Ovary (tissue), 10 donors: ENCODE data around the gene TGIF1. TPM values are rescaled to one million over a fixed set of nuclear protein-coding genes. Genes with fewer than 3 reads are reported as not detected.

ENCODE experiments used
- DNase-seq, 5 donors: peaks; one replicate each; pipeline ENCODE4 v3.0.0-alpha.2; 2019 to 2020
- H3K27ac ChIP-seq, 2 donors: fragments of 200-600 bp; one replicate each; pipeline versions ENCODE4 v1.5.1 to v1.8.0; 2019 to 2022
- H3K27me3 ChIP-seq: fragments of 200-600 bp; one replicate; pipeline ENCODE4 v1.8.0; 2022
- H3K36me3 ChIP-seq: fragments of 200-600 bp; sonication (generic); one replicate; pipeline ENCODE4 v1.5.1; 2019
- H3K4me1 ChIP-seq: one replicate; pipeline ENCODE4 v1.8.1; 2013; ENCODE audit warnings: mild to moderate bottlenecking, moderate library complexity; ENCODE audit not compliant: insufficient read depth
- H3K4me3 ChIP-seq: fragments of 200-600 bp; sonication (generic); one replicate; pipeline ENCODE4 v1.5.1; 2017
- H3K9me3 ChIP-seq, 2 donors: fragments of 200-600 bp in 1 of 2; sonication (generic) in 1 of 2; one replicate each; pipeline versions ENCODE4 v1.5.1 to v1.8.1; 2013 to 2019; ENCODE audit warnings: mild to moderate bottlenecking in 1 of 2, moderate library complexity in 1 of 2
- EP300 ChIP-seq: sonication (generic); formaldehyde crosslinking; IDR thresholded peaks from one replicate; pipeline ENCODE4 v1.6.1; 2017; ENCODE audit warnings: antibody characterized with exemption
- POLR2A ChIP-seq: fragments of 450-650 bp; IDR thresholded peaks from one replicate; pipeline ENCODE4 v1.6.1; 2017; ENCODE audit warnings: antibody characterized with exemption, mild to moderate bottlenecking, moderate library complexity
- WGBS, 3 donors: extraction: QIAGEN DNeasy Blood & Tissue Kit in 1 of 3; methylation state at CpG; one replicate each; pipeline versions ENCODE4 v1.1.5 to v1.1.7; 2013 to 2017; 5-methylcytosine and 5-hydroxymethylcytosine counted together
- intact Hi-C, 4 donors: fragments of 100-400 bp; cut with DNase I; formaldehyde crosslinking; loops; one replicate each; pipeline versions ENCODE4 v1.11.0 to v1.15.1; 2022 to 2023
- long read RNA-seq, 3 donors: library from polyadenylated mRNA in 2 of 3; unstranded in 2 of 3; transcript quantifications; one replicate each; pipeline ENCODE4 v2.0.0 and lab custom pipeline, GENCODE V29; 2021 to 2026
- polyA plus RNA-seq, 2 donors: library from polyadenylated mRNA; stranded (reverse); fragments of 200-250 nt in 1 of 2; fragments of 350-450 nt in 1 of 2; fragmentation: Illumina TruSeq in 1 of 2; extraction: RNeasy Lipid Tissue Mini Kit (QIAGEN cat#74804) in 1 of 2; gene quantifications; one replicate each; pipeline ENCODE4 v1.2.3, GENCODE V29; 2013 to 2014
- total RNA-seq, 7 donors: library from RNA; depleted of rRNA in 2 of 7; stranded (reverse); fragments of >200 nt in 2 of 7; fragmentation: NEBNext Ultra II Directional in 3 of 7; extraction: Animal tissue kit (Norgen Biotek cat#: 25700) in 3 of 7; gene quantifications; one replicate each; pipeline versions ENCODE4 v1.1.0 to v1.2.4, GENCODE V29; 2016 to 2023
- TF ChIP-seq, protein P1 (sequence below), 3 donors: fragments of 450-650 bp in 2 of 3; fragments of 200-600 bp in 1 of 3; IDR thresholded peaks; one replicate each; pipeline versions ENCODE4 v1.5.1 to v1.8.0; 2016 to 2022; ENCODE audit warnings: antibody characterized with exemption in 3 of 3, mild to moderate bottlenecking in 1 of 3
- donor health status: DM: no; HTN: no; CAD: no; lungs with moderate emphysema.
- donor health status: DM: no; HTN: no; CAD: no.
- donor health status: Bipolar disorder and iron deficiency.
- donor health status: DM: yes; HTN: yes; CAD: no.
- donor health status: DM: no; HTN: no; CAD: no.
- donor health status: DM: yes; HTN: yes; CAD: no.

Gene TGIF1
- total RNA-seq (10 to 100 TPM; 30.9 to 93.4 (median 55.6) TPM), polyA plus RNA-seq (10 to 100 TPM; 68.0 to 78.1 TPM)
- long read RNA-seq, donor 1, transcript TGIF1-202 (3 exons, 2,076 nt) = major isoform, 79 of 110 reads
- long read RNA-seq, donor 1, transcript TGIF1-223 (3 exons, 3,030 nt) = minor isoform, 6 of 110 reads
- long read RNA-seq, donor 1, transcript TGIF1-201 (3 exons, 1,980 nt) = minor isoform, 8 of 110 reads
- long read RNA-seq, donor 1, transcript TGIF1-206 (3 exons, 1,689 nt) = minor isoform, 6 of 110 reads
- long read RNA-seq, donor 1, partial matches to known transcripts = 0 of 110 reads
- long read RNA-seq, donor 1, other reads (novel, unspliced or antisense) = 2 of 110 reads
- long read RNA-seq, donor 2, transcript TGIF1-202 (3 exons, 2,076 nt) = major isoform, 42 of 77 reads
- long read RNA-seq, donor 2, partial matches to known transcripts = 23 of 77 reads
- long read RNA-seq, donor 2, other reads (novel, unspliced or antisense) = 0 of 77 reads
- long read RNA-seq, donor 3, transcript TGIF1-202 (3 exons, 2,076 nt) = major isoform, 48 of 70 reads
- long read RNA-seq, donor 3, partial matches to known transcripts = 0 of 70 reads
- long read RNA-seq, donor 3, other reads (novel, unspliced or antisense) = 6 of 70 reads

DNA sequence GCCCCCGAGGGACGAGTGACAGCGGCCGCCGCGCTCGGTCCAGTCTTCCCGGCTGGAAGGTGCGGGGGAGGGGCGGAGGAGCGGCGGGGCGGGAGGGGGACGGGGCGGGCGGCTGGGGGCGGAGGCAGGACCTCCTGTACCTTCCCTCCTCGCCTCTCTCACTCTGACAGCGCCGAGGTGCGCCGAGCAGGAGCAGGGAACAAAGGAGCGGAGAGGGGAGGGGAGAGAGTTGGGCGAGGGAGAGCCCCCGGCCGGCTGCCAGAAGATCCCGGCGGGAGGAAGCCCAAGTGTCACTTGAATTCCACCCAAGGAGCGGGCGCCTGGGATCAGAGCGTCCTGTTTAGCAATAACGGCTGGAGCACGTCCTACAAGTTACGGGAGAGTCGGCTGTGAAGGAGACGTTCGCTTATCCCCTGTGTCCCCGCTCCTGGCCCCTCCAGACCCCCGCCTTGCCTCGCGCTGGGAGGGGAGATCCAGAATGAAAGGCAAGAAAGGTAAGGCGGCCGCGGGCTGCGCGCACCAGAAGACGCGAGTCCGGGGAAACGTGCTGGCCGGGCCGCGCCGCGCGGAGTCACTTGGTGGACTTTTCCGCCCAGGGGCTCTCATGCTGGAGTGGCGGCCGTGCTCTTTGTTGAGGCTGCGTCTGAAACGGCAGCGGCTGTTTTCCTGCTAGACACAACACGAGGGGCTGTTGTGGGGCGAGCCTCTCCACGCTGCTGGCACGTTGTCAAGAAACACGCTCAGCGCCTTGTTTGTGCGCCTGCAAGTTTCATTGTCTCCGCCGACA lies at the start of gene TGIF1:
TGIF1 (plus strand) TSS at position 161 of the 787 bp plus-strand sequence; CDS start at position 479, 318 bp downstream.
- H3K36me3 ChIP-seq = no peaks in the 10 kb centered on the region
- H3K27ac ChIP-seq = peak within 1 kb of the TSS; percentile 72 to 97
- intact Hi-C loops = loop anchor here (2.0 to 10.0 kb wide), 7 partner anchors 145 to 215 kb away; partner anchors contain the start of gene MYL12A (in 1 of the 4)
- H3K4me1 ChIP-seq = peaks cover 6% of the 10 kb centered on the region
- WGBS, 3 donors = 0 to 1% (median 1%) methylated on average over 55 to 71 of the region's 71 CpGs
- peak within 1 kb of the TSS; percentile 66 for H3K4me3 ChIP-seq
- H3K27me3 ChIP-seq = no peaks in the 10 kb centered on the region
- TF ChIP-seq POLR2A (peak; percentile 57), EP300 (peak; percentile 8)
- TF ChIP-seq, protein P1, sequence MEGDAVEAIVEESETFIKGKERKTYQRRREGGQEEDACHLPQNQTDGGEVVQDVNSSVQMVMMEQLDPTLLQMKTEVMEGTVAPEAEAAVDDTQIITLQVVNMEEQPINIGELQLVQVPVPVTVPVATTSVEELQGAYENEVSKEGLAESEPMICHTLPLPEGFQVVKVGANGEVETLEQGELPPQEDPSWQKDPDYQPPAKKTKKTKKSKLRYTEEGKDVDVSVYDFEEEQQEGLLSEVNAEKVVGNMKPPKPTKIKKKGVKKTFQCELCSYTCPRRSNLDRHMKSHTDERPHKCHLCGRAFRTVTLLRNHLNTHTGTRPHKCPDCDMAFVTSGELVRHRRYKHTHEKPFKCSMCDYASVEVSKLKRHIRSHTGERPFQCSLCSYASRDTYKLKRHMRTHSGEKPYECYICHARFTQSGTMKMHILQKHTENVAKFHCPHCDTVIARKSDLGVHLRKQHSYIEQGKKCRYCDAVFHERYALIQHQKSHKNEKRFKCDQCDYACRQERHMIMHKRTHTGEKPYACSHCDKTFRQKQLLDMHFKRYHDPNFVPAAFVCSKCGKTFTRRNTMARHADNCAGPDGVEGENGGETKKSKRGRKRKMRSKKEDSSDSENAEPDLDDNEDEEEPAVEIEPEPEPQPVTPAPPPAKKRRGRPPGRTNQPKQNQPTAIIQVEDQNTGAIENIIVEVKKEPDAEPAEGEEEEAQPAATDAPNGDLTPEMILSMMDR (IDR thresholded peaks at IDR 0.05) = no peak
- H3K9me3 ChIP-seq = no peaks in the 10 kb centered on the region
- peak; percentile 82 to 89 (median 87) for DNase-seq

DNA sequence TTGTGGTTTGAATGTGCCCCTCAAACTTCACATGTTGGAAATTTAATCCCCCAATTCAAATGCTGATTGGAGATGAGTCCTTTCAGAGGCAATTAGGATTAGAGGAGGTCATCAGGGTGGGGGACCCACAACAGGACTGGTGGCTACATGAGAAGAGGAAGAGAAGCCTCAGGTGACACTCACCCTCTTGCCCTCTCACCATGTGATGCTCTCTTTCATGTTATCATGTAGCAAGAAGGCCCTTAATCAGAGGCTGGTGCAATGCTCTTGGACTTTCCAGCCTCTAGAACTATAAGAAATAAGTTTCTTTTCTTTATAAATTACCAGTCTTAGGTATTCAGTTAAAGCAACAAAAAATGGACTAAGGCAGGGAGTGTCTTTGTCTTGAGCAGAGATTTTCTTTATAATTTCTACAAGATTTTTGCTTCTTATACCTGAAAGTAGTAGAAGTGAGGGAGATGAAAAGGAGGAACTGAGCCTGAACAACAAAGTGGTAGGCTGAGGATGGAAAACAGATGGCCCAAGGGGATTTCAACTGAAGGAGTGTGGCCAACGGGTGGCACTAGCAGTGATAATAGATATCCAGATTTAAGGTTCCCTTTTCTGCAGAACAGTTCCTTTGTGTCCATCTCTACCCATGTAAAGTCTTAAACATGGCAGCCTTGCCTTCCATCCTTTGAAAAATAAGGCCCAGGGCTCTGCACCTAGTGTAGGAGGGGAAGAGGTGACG lies 49.2 kb upstream of the TGIF1 start:
- Histone ChIP-seq H3K27me3 (no peaks in the 10 kb centered on the region), H3K36me3 (no peaks in the 10 kb centered on the region), H3K4me1 (no peaks in the 10 kb centered on the region), H3K27ac (no peak overlapping the region), H3K4me3 (no peak overlapping the region), H3K9me3 (no peaks in the 10 kb centered on the region)
- WGBS, 3 donors = 71 to 82% (median 73%) methylated on average over 2 of the region's 2 CpGs
- no peak for TF ChIP-seq EP300
- TF ChIP-seq, protein P1 (IDR thresholded peaks at IDR 0.05) = no peak
- TF ChIP-seq POLR2A = no peak
- DNase-seq = no peak
- intact Hi-C loops = no loop called here

DNA sequence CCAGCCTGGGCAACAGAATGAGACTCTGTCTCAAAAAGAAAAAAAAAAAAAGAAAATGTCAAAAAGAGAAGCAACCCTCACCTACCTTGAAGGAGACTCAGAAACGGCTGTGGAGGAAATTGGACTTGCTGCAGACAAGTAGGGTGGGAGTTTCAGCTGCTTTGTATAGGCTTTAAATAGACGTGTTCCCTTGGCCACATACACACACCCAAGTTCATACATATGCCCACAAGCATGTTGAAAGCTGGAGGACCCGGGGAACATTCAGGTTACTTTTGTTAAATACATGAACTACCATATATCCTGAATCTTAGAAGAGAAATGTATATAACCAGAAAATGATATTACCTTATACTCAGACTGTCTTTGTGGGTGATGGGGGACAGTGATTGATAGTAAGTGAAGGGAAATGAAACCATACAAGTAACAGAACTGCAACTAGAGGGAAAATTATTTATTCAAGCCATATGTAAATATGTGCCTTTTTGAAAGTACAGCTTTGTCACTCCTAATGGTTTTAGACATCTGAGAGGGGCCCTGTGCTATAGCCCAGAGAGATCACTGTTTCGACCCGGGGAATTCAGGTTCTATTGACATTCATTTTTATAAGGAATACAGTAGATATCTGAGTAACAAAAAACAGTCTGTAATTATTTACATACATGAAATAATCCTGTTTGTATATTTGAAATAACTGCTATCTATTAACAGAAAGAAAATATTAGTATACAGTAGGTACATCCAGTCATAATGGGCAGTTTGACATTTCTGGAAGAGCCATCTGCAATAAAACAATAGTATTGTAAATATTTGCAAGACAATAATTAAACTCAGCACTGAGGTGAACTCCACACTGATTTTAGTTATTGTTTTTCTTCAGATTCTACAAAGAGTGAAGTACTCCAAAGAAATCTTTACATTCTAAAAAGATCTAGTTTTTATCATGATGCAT lies 48.0 kb upstream of the TGIF1 start:
- H3K4me3 ChIP-seq = no peak overlapping the region
- WGBS, 3 donors = 74 to 83% (median 78%) methylated on average over 5 of the region's 5 CpGs
- TF ChIP-seq EP300 (no peak), POLR2A (no peak)
- TF ChIP-seq, protein P1 (IDR thresholded peaks at IDR 0.05) = no peak
- no peaks in the 10 kb centered on the region for H3K9me3 ChIP-seq
- no peaks in the 10 kb centered on the region for H3K36me3 ChIP-seq
- H3K27me3 ChIP-seq = no peaks in the 10 kb centered on the region
- H3K27ac ChIP-seq = no peak overlapping the region
- H3K4me1 ChIP-seq = no peaks in the 10 kb centered on the region
- intact Hi-C loops = no loop called here
- no peak for DNase-seq
